K562 (cell line): ENCODE results near the gene POLD2. TPM values are rescaled to one million over a fixed set of nuclear protein-coding genes. Genes with fewer than 3 reads are reported as not detected.
A peak's percentile ranks its signal among the peaks of the same experiment; 100 is the strongest.

Source experiments
- ARID1B ChIP-seq: fragments of 450-650 bp; IDR thresholded peaks from 2 replicates; pipeline ENCODE4 v1.6.1; 2016; ENCODE audit warnings: antibody characterized with exemption, mild to moderate bottlenecking, inconsistent platforms
- CBX5 ChIP-seq: IDR thresholded peaks from 2 replicates; pipeline ENCODE4 v1.6.1; 2014; ENCODE audit warnings: low read depth, borderline replicate concordance
- CHCHD3 ChIP-seq: fragments of 250-450 bp; sonication (Bioruptor Pico); IDR thresholded peaks from 2 replicates; pipeline ENCODE4 v2.1.2; 2022; ENCODE audit warnings: mild to moderate bottlenecking
- CXXC5 ChIP-seq: fragments of 250-450 bp; sonication (Bioruptor Pico); IDR thresholded peaks from 2 replicates; pipeline ENCODE4 v1.8.0; 2022; ENCODE audit warnings: inconsistent platforms, mild to moderate bottlenecking, moderate library complexity
- FOXM1 ChIP-seq, 2 experiments: fragments of 450-650 bp in 1 of 2; sonication (generic) in 1 of 2; formaldehyde crosslinking in 1 of 2; IDR thresholded peaks; 2 replicates each; pipeline versions ENCODE4 v1.6.1 to v1.9.0; 2017 to 2022; ENCODE audit warnings: low read depth in 2 of 2, mild to moderate bottlenecking in 2 of 2, missing genetic modification reagents in 1 of 2, moderate library complexity in 1 of 2
- GABPA ChIP-seq: fragments of 200-800 bp; sonication (Bioruptor generic); conservative IDR thresholded peaks from 2 replicates; pipeline ENCODE4 v1.6.1; 2016; ENCODE audit warnings: low read depth, missing genetic modification characterization, missing compliant biosample characterization
- MAZ ChIP-seq, 2 experiments: fragments of 450-650 bp in 1 of 2; sonication (generic) in 1 of 2; formaldehyde crosslinking; IDR thresholded peaks in 1 of 2; conservative IDR thresholded peaks in 1 of 2; 2 replicates each; pipeline versions ENCODE4 v1.4.0 to v1.5.0; 2020; ENCODE audit warnings: mild to moderate bottlenecking in 1 of 2, missing genetic modification reagents in 1 of 2
- POLR2H ChIP-seq: IDR thresholded peaks from 2 replicates; pipeline ENCODE4 v1.6.1; 2016; ENCODE audit warnings: missing genetic modification characterization, low read depth, mild to moderate bottlenecking, control low read depth, missing compliant biosample characterization, moderate library complexity
- PRMT5 ChIP-seq: sonication (generic); formaldehyde crosslinking; IDR thresholded peaks from 2 replicates; pipeline ENCODE4 v1.5.0; 2020; ENCODE audit warnings: missing genetic modification reagents
- RAD21 ChIP-seq, 2 experiments: fragments of 250-450 bp in 1 of 2; fragments of 450-650 bp in 1 of 2; sonication (Bioruptor Pico) in 1 of 2; formaldehyde crosslinking in 1 of 2; IDR thresholded peaks in 1 of 2; conservative IDR thresholded peaks in 1 of 2; 2 replicates each; pipeline versions ENCODE4 v1.4.0 to v1.8.0; 2020 to 2022; ENCODE audit warnings: mild to moderate bottlenecking in 2 of 2, moderate library complexity in 1 of 2
- SMAD4 ChIP-seq: fragments of 250-450 bp; sonication (Bioruptor Pico); conservative IDR thresholded peaks from 2 replicates; pipeline ENCODE4 v1.8.0; 2021; ENCODE audit warnings: inconsistent platforms, mild to moderate bottlenecking, moderate library complexity
- XRCC5 ChIP-seq: fragments of 200-400 bp; formaldehyde crosslinking; IDR thresholded peaks from 2 replicates; pipeline ENCODE4 v1.6.1; 2017; ENCODE audit warnings: low read depth, mild to moderate bottlenecking, low read length
- ZBTB1 ChIP-seq: sonication (generic); formaldehyde crosslinking; IDR thresholded peaks from 2 replicates; pipeline ENCODE4 v1.8.1; 2023; ENCODE audit warnings: missing genetic modification reagents, low read depth, mild to moderate bottlenecking, borderline replicate concordance
- ZBTB49 ChIP-seq: sonication (generic); formaldehyde crosslinking; IDR thresholded peaks from 2 replicates; pipeline ENCODE4 v1.8.0; 2022; ENCODE audit warnings: missing genetic modification reagents, mild to moderate bottlenecking, borderline replicate concordance
- ZNF175 ChIP-seq: fragments of 200-800 bp; sonication (Bioruptor generic); IDR thresholded peaks from 2 replicates; pipeline ENCODE4 v1.6.1; 2016; ENCODE audit warnings: low read depth, mild to moderate bottlenecking, missing genetic modification characterization, missing compliant biosample characterization
- ZNF280B ChIP-seq: fragments of 250-450 bp; sonication (Bioruptor Pico); IDR thresholded peaks from 2 replicates; pipeline ENCODE4 v1.5.1; 2021; ENCODE audit warnings: mild to moderate bottlenecking
- polyA plus RNA-seq, 8 experiments: library from polyadenylated mRNA; depleted of rRNA in 4 of 8; stranded (reverse) in 5 of 8; unstranded in 3 of 8; fragments of >200 nt; fragmentation: Nextera tagmentation in 2 of 8; fragmentation: Illumina TruSeq in 1 of 8; extraction: Ambion mirVana in 2 of 8; extraction: Trizol in 1 of 8; gene quantifications; 2 replicates each; pipeline versions ENCODE4 v1.2.1 to v1.2.3, GENCODE V29; 2011 to 2014; ENCODE audit warnings: inconsistent platforms in 1 of 8, missing spikeins in 1 of 8
- total RNA-seq, 7 experiments: library from RNA; depleted of rRNA in 6 of 7; stranded (reverse); fragments of >200 nt in 6 of 7; fragmentation: Illumina TruSeq in 2 of 7; extraction: Trizol in 2 of 7; gene quantifications; 2 replicates each; pipeline versions ENCODE4 v1.2.1 to v1.2.3, GENCODE V29; 2011 to 2021; ENCODE audit warnings: low replicate concordance in 1 of 7
- TF ChIP-seq, protein P1 (sequence below): fragments of 200-800 bp; sonication (Bioruptor generic); IDR thresholded peaks from 2 replicates; pipeline ENCODE4 v1.6.1; 2017; ENCODE audit warnings: missing genetic modification characterization, missing compliant biosample characterization

Gene POLD2
- total and polyA plus RNA-seq, 9 of the 15 experiments (the other 6 are each of a cell fraction or from before 2014, with no cell fraction given): 29.7 to 259 (median 225) TPM

DNA sequence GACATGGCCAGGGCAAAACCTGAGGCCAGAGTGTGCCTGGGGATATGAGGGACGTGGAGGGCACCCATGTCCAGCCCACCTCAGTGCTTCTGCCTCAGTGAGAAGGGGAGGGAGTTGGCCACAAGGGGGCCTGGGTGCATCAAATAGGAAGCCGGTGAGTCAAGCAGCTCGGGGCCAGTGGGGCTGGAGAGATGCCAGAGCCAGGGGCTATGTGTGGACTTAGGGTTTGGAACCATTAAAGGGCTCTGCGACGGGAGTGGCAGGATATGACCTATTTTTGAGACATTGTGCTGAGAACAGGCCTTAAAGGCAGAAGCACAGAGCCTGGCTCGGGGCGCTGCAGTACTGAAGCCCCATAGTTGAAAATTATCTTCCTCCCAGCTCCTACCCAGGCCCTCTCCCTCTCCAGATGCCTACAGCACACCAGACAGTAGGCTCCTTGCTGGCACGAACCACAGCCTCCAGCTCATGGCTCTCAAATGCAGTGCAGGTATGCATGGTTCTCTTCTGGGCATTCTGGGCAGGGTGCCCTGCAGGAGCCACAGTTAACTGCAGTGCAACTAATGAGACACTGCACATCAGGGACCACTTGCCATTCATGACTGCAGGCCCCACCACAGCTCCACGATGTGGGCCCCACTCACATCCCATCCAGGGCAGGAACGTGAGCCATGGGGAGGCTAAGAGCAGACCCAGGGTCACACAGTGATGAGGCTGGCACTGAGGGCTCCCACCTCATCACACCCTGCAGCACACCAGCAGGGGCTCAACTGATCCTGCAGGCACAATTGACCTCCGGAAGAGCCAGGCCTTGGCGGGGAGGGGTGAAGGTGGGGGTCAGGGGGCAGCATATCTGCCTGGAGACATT, 50.8 kb downstream of the POLD2 start (continued):
- no peak for TF ChIP-seq FOXM1 (IDR thresholded peaks at IDR 0.05; ENCODE audit: low read depth)
- no peak for TF ChIP-seq FOXM1 (CRISPR knock-in tag; IDR thresholded peaks at IDR 0.05; ENCODE audit: low read depth)
- TF ChIP-seq, protein P1, sequence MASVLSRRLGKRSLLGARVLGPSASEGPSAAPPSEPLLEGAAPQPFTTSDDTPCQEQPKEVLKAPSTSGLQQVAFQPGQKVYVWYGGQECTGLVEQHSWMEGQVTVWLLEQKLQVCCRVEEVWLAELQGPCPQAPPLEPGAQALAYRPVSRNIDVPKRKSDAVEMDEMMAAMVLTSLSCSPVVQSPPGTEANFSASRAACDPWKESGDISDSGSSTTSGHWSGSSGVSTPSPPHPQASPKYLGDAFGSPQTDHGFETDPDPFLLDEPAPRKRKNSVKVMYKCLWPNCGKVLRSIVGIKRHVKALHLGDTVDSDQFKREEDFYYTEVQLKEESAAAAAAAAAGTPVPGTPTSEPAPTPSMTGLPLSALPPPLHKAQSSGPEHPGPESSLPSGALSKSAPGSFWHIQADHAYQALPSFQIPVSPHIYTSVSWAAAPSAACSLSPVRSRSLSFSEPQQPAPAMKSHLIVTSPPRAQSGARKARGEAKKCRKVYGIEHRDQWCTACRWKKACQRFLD (CRISPR knock-in tag): no peak
- TF ChIP-seq CBX5: no peak
- TF ChIP-seq ZNF280B (CRISPR knock-in tag): no peak
- TF ChIP-seq ZBTB1 (CRISPR knock-in tag): no peak
- no peak for TF ChIP-seq ZNF175 (CRISPR knock-in tag)
- peak; percentile 22 to 55; a peak in 1 of 4 replicates for TF ChIP-seq MAZ (CRISPR knock-in tag; conservative IDR thresholded peaks at IDR 0.05 in 1 of 2, IDR thresholded peaks at IDR 0.05 in 1 of 2)
- TF ChIP-seq RAD21 (CRISPR knock-in tag; conservative IDR thresholded peaks at IDR 0.05 in 1 of 2, IDR thresholded peaks at IDR 0.05 in 1 of 2): peak; percentile 51 to 73
- no peak for TF ChIP-seq SMAD4
- no peak for TF ChIP-seq ZBTB49 (CRISPR knock-in tag)
- no peak for TF ChIP-seq POLR2H (tag)
- TF ChIP-seq ARID1B: no peak
- TF ChIP-seq CHCHD3: no peak
- peak; percentile 37; the same call in 1 of the 2 replicates for TF ChIP-seq CXXC5 (CRISPR knock-in tag)
- 0 out of 2 replicates have a peak, but pooled peaks have one; percentile 57 for TF ChIP-seq XRCC5
- no peak for TF ChIP-seq GABPA
- TF ChIP-seq PRMT5 (CRISPR knock-in tag): no peak
